Limb (tissue), 2 donors: ENCODE results near the gene MAP4K3.
"Not testable (repeated sequence)": the region's sequence is repeated elsewhere in the genome, so short reads cannot be mapped to it uniquely, and the experiment has no call there.

Source experiments
- DNase-seq, 2 donors: peaks; one replicate each; pipeline ENCODE4 v3.0.0-alpha.2; 2016; ENCODE audit errors: extremely low spot score in 2 of 2

Gene MAP4K3

DNA sequence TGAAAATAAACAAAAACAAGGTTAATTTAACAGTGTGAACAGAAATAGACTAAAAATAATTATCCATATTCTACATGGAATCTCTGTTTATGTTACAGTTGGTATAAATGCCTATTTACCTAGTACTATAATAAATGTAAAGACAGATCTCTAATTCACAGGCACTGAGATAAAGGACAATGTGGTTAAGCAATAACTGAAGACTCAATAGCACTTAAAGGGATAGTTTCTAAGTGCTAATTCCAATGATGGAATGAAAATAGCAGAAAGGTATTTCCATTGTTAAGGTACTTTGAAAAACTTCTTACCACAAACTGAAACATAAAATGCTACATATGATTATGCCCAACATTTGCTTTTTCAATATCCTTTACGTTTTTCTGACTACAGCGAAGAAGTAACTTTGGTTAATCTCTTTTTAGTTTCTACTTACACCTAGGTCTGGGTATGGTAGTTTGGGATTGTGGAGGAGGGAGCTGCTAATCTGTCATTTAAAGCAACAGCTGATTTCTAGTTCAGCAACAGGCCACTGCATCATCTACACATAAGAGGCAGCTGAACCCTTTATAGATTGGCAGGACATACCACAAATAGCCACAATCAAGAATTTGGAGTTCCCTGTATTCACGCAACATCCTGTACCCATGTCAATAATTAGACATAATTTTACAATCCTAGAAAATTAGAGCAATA lies 27.2 kb downstream of the MAP4K3 start:
- no peak for DNase-seq

DNA sequence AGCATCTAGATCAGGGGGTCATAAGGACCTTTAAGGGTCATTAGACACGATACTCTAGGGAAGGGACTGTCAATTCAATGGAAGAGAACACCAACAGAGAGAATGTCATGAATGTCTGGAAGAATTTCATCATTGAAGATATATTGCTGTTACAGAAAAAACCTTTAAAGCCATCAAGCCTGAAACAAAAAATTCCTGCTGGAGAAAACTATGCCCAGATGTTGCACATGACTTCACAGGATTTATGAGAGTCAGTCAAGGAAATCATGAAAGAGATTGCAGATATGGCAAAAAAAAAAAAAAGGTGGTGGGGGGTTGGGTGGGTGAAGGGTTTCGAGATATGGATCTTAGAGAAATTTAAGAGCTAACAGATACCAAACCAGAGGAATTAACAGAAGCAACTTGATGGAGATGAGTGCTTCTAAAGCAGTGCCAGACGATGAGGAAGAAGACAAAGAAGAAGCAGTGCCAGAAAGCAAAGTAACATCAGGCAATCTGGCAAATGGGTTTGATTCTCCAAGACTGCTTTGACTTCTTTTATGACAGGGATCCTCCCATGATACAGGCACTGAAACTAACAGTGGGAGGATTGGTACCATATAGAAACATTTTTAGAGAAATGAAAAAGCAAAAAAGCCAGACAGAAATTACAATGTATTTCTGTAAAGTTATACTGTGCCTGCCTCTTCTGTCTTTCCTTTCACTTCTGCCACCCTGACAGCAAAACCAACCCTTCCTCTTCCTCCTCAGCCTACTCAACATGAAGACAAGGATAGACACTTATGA lies 28.5 kb downstream of the MAP4K3 start:
- no peak for DNase-seq

DNA sequence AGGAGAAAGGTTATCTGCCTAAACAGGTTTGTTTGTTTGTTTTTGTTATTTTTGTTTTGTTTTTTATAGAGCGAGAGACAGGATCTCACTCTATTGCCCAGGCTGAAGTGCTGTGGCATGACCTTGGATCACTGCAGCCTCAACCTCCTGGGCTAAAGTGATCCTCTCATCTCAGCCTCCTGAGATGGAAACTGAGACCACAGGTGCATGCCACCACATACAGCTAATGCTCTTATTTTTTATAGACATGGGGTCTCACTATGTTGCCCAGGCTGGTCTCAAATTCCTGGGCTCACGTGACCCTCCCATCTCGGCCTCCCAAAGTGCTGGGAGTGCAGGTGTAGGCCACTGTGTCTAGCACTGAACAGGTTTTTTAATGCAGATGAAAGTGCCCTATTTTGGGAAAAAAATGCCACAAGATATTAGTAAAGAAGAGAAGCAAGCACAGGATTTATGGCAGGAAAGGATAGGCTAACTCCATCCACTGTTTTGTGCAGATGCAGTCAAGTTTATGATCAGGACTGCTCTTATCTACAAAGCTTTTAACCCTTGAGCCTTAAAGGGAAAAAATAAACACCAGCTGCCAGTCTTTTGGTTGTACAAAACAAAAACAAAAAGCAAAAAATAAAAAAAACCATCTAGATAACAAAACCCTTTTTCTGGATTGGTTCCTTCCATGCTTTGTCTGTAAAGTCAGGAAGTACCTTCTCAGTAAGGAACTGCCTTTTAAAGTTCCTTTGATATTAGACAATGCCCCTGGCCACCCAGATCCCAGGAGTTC lies 29.4 kb downstream of the MAP4K3 start:
- no peak for DNase-seq

DNA sequence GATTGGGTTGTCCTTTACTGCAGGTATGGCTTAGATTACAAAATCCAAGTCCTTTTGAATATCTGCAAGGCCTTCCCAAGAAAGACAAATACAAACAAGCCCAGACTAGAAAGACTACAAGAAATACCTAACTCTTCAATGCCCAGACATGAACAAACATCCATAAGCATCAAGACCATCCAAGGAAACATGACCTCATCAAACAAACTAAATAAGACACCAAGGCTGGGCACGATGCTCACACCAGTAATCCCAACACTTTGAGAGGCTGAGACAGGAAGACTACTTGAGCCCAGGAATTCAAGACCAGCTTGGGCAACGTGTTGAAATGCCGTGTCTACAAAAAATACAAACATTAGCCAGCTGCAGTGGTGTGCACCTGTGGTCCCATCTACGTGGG lies 31.7 kb downstream of the MAP4K3 start:
- no peak for DNase-seq

DNA sequence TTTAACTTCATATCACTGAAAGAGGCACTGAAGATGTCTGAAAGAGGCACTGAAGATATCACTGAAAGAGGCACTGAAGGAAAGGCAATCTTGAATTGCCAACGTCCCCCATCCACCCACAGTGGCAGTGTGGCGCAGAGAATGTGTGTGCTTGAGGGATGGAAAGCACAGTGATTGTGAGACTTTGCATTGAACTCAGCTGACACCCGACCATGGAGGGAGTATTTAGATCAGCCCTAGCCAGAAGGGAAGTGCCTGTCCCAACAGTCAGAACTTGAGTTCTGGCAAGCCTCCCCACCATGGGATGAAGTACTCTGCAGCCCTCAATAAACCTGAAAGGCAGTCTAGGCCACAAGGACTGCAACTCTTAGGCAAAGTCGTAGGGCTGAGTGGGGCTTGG lies 33.8 kb downstream of the MAP4K3 start:
- DNase-seq, result no peak

DNA sequence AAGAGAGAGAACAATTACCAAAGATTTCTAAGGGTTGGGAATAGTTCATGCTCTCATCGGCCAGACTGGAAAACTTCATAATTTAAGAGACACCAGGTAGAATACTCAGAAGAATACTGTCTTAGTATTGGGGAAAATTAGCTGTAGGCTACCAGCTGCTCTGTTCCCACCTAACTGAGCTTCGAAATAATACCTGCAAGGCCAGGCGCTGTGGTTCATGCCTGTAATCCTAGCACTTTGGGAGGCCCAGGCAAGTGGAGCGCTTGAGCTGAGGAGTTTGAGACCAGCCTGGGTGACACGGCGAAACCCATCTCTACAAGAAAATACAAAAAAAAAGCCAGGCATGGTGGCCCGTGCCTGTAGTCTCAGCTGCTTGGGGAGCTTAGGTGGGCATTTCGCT lies 35.8 kb downstream of the MAP4K3 start:
- DNase-seq, result no peak

DNA sequence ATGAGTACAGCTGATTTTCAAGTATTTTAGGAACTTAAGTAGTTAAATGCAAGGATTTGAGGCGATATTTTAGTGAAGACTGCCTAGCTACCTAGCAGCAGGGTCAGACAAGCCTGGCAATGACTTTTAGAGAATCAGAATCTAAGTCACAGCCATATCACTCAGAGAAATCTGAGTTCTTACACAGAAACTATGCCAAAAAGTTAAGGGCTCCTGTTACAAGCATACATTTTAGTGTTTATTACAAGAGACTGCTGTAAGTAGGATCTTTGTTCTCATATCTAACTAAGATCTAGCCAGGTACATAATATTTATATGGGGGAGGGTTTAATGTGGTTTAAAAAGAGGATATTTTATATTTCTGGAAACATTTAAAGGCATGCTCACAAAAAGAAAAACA lies 37.5 kb downstream of the MAP4K3 start:
- DNase-seq, result no peak

DNA sequence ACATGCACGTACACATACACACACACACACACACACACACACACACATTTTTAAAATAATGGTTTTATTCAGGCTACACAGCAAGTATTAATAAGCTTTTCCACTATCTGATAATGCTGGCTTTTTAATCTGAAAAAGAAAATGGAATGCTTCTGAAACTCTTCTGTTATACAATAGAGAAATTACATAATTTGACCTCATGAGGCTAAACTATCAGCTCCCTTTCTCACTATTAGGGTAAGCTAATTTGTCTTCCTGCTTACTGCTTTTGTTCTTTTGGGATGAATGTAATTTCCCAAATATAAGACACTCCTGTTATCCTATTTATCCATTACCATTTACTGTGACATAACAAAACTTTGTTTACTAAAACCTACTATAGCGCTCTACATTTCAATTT lies 41.8 kb downstream of the MAP4K3 start:
- DNase-seq, result no peak

DNA sequence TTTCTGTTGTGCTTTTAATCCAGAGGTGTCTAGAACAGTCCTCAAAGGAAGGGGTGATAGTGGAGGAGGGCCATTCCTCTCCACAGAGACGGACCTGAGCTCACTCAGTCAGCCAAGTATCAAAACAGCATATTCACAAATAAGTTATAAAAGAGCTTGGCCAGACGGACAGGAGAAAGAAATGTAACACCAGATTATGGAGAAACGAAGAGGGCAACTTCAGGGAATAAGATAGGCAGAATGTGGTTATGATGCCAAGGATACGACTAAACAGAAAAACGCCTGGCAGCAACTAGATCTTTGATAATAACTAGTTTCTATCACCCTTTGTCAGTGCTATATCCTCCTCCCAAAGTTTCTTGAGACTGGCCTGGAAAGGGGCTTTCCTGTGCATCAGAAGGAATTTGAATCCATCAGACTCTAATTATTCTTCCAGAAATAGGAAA lies 42.5 kb downstream of the MAP4K3 start:
- DNase-seq, result no peak

DNA sequence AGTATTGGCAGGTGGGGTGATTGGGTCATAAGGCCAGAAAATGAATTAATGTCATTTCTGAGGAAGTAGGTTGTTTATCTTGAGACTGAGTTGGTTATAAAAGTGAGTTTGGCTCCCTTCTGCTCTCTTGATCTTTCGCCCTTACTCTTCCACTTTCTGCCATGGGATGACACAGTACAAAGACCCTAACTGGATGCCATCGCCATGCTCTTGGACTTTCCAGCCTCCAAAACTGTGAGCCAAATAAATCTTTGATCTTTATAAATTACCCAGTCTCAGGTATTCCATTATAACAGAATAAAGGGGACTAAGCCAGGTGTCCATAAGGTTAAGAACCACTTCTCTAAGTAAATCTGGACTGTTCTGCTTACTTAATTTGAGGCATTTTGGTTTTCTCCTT lies 44.4 kb downstream of the MAP4K3 start:
- no peak for DNase-seq

DNA sequence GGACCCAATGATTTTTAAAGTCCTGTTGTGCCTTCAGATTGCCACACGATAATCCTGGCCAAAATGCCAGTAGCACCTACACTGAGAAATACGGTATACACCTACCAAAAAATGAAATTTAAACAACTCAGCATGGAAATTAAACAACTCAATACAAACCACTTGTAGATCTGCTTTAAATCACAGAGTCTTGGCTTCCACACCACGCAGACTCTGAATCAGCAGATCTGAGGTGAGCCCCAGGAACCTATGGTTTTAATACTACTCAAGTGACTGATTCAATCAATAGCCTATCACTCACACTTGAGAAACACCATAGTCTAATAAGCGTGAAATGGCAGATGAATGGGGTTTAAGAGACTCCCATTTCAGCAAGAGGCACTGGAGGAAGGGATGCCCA lies 46.9 kb downstream of the MAP4K3 start:
- no peak for DNase-seq

DNA sequence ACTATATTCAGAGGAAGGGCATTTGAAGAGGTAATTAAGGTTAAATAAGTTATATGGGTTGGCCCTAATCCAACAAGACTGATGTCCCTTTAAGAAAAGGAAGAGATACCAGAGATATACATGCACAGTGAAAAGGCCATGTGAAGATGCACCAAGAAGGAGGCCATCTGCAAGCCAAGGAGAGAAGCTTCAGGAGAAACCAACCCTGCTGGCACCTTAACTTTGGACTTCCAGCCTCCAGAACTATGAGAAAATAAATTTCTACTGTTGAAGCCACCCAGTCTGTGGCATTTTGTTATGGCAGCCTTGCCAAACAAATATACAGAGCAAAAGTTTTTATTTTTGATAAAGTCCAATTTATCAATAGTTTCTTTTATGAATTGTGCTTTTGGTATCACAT lies 51.0 kb downstream of the MAP4K3 start:
- DNase-seq, result no peak

DNA sequence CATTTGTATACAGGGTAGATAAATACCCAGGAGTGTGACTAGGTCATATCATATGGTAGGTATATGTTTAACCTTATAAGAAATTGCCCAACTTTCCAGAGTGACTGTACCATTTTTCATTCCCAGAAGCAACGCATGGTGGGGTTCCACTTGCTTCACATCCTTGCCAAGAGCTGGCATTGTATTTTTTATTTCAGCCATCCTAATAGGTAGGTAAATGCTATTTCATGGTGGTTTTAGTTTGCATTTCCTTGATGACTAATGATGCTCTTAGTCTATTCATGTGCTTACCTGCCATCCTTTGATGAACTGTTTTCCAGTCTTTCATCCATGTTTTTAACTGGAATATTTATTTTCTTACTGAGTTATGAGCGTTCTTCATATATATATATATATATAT lies 51.9 kb downstream of the MAP4K3 start:
- DNase-seq, result no peak

DNA sequence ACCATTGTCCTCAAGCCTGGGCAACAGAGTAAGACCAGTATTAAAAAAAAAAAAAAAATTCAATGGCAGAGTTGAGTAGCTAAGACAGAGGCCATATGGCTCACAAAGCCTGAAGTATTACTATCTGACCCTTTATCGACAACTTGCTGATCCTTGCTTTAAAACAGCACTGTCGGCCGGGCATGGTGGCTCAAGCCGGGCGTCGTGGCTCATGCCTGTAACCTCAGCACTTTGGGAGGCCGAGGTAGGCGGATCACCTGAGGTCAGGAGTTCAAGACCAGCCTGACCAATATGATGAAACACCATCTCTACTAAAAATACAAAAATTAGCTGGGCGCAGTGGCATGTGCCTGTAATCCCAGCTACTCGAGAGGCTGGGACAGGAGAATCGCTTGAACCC lies 53.0 kb downstream of the MAP4K3 start:
- DNase-seq, result not testable (repeated sequence)

DNA sequence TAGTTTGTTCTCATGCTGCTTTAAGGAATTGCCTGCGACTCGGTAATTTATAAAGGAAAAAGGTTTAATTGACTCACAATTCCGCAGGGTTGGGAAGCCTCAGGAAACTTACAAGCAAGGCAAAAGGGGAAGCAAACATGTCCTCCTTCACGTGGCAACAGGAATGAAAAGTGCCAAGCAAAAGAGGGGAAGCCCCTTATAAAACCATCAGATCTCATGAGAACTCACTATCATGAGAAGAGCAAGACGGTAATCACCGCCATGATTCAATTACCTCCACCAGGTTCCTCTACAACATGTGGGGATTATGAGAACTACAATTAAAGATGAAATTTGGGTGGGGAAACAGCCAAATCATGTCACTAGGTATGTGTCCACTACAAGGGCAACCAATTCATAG lies 53.9 kb downstream of the MAP4K3 start:
- no peak for DNase-seq

DNA sequence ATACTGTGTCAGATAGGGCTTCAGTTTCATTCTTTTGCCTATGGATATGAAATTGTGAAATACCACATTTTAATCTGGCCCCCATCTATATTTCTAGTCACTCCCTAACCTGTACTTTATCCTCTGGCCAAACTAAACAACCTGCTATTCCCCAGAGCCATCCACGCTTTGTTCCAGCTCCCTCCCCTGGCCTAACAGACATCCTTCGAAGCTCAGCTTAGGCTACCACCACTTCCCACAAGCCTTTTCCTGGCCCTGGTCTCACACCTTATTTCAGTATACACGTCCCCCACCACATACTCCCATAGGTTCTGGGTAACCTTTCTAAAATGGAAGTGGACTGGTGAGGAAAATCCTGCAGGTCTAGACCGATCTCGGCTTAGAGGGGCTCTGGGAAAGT lies 55.4 kb downstream of the MAP4K3 start:
- DNase-seq, result no peak

DNA sequence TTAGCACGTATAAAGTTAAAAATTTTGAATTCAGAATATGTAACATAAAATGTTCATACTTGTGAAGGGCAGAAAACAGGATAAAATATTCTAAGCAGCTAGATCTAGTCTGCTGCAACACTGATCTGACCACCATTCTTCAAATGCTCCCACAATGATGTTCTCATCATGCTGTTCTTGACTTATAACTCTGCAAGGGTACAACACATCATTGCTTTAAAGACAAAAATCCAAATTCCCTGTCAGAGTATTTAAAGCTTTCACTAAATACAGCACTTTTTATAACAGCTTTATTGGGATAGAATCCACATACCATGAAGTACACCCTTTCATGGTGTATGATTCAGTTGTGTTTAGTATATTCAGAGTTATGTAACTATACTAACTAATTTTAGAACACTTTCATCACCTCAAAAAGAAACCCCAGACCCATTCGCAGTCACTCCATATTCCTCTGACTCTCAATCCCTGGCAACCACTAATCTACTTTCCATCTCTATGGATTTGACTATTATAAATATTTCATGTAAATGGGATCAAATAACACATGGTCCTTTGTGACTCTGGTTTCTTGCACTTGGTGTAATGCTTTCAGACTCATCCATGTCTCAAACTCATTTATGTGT lies 56.4 kb downstream of the MAP4K3 start:
- DNase-seq, result no peak

DNA sequence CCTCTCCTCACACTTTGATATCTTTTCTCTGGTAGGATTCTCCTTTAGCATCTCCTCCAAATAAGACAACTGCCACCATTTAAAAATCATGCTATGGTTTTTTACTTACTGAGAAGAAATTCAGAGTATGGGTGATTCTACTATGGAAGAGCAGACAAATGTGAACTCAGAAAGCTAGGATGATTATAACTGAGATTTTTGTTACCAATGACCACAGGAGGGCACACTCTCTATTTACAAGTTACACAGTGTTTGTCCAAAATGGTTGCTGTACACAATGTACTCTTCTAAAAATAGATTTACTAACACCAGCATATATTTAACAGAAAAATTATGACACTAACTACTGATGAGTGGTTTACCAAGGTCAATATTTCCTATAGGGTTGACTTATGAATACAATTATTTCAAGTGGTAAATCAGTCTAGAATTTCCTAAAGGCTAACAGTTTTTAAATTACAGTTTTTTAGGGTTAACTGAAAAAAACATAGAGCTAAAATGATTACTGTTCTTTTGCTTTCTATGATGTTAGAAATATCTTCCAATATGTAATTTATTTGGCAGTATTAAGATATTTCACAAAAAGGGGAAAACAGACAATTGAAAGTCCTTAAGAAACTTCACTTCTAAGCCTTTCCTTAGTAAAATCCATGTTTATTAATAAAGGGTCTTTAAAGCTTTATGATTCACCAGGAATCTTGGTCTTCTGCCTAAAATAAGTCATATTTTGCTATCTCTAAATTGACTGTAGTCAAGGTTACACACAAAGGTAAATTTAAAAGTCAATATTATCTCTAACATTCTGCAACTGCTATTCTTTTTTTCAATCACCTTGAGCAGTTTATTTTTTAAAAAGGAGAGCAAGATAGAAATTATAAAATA lies 57.2 kb downstream of the MAP4K3 start:
- DNase-seq, result peak in 1 of 2 donors; percentile 84

DNA sequence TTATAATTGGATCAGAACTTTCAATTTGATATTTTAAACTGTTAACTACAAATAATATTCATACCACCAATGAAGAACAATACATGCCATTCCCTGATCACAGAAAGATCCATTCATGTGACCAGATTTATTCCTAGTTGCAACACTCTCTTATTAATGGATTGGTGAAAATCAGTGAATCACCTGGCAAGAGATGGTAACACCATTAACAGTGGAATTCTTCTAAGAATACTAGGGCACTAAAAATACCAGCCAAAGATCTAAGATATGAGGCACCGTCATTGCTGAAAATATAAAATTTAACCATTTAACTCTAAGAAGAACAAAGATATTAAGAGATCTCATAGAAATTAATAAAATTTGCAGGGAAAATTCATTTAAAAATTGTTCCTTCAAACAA lies 58.1 kb downstream of the MAP4K3 start:
- no peak for DNase-seq

DNA sequence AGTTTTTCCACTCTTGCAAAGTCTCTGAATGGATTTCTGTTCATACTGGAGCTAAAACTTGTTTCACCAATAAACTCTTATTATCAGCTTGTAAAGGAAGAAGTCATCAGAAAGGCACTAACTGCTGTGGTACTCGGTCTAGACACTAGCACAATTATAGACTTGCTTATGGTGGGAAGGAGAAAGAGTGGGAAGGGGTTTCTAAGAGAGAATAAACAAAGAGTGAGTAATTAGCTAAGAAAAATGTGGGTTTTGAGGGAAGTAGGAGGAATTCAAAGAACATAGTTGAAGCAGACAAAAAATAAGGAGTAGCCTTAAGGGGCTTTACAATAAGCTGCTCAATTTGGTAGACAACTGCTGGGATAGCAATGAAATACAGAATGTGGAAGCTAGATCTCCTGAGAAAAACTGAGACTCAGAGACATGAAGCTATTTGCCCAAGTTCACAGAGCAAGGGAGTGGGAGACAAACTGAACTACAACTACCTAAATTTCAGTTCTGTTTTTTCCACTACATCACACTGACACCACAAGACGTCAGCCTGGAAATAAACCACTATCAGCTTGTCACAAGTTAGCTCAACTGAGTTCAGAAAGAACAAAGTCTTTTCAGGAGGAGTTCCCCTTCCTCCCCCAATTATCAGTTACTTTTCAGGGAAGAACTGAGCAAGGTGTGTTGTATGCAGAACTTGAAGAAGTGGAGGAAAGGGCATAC lies 59.7 kb downstream of the MAP4K3 start:
- no peak for DNase-seq
